NB4 (cell line): Measurements from ENCODE around the gene STRADA.

Source experiments
- CTCF ChIP-seq: IDR thresholded peaks from one replicate; pipeline ENCODE4 v1.5.1; 2012; ENCODE audit warnings: low read depth, low read length
- POLR2A ChIP-seq: IDR thresholded peaks from 2 replicates; pipeline ENCODE4 v1.6.1; 2011; ENCODE audit warnings: mild to moderate bottlenecking; ENCODE audit not compliant: insufficient read length; ENCODE audit errors: extremely low read depth
- TF ChIP-seq, protein P1 (sequence below): IDR thresholded peaks from 2 replicates; pipeline ENCODE4 v1.6.1; 2011; ENCODE audit warnings: low read depth, low read length

DNA sequence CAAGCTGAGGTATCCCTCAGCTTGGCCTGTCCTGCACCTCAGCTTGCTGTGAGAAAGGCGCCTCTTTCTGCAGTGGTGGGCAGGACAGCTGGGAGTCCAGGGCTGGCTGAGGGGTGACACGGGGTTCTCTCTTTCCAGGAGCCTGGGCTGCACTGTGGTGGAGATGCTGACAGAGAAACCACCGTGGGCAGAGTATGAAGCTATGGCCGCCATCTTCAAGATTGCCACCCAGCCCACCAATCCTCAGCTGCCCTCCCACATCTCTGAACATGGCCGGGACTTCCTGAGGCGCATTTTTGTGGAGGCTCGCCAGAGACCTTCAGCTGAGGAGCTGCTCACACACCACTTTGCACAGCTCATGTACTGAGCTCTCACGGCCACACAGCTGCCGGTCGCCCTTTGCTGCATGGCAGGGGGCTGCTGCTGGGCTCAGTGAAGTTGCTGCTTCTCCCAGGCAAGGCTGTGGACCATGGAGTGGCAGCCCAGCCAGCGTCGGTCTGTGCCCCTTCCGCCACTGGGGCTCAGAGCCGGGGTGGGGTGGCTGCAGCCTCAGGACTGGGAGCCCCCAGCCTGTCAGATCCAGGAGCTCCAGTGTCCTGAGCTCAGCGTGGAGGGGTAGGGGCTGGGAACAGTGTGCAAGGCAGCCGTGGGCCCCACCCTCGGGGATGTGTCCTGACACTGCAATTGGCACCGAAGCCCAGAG is 48.0 kb downstream of the STRADA start:
- TF ChIP-seq, protein P1, sequence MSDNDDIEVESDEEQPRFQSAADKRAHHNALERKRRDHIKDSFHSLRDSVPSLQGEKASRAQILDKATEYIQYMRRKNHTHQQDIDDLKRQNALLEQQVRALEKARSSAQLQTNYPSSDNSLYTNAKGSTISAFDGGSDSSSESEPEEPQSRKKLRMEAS: no peak
- no peak for TF ChIP-seq CTCF
- no peak for TF ChIP-seq POLR2A
